K562 (cell line): ENCODE results near the gene RHBG. TPM values are rescaled to one million over a fixed set of nuclear protein-coding genes. Genes with fewer than 3 reads are reported as not detected.
A peak's percentile ranks its signal among the peaks of the same experiment; 100 is the strongest.

ENCODE experiments used
- CAMTA2 ChIP-seq: fragments of 250-450 bp; sonication (Bioruptor Pico); conservative IDR thresholded peaks from 2 replicates; pipeline ENCODE4 v1.5.1; 2022
- FOSL1 ChIP-seq: fragments of 200-800 bp; sonication (Bioruptor generic); conservative IDR thresholded peaks from 2 replicates; pipeline ENCODE4 v1.6.1; 2016; ENCODE audit warnings: missing genetic modification characterization, missing compliant biosample characterization
- FUS ChIP-seq: fragments of 200-400 bp; formaldehyde crosslinking; optimal IDR thresholded peaks from 2 replicates; pipeline ENCODE3; 2017; ENCODE audit warnings: low read depth, low read length
- HLTF ChIP-seq: fragments of 450-650 bp; IDR thresholded peaks from 2 replicates; pipeline ENCODE4 v1.6.1; 2016
- IFI16 ChIP-seq: fragments of 250-450 bp; sonication (Bioruptor Pico); IDR thresholded peaks from 2 replicates; pipeline ENCODE4 v2.1.2; 2022; ENCODE audit warnings: mild to moderate bottlenecking, inconsistent platforms
- LARP7 ChIP-seq: fragments of 450-650 bp; IDR thresholded peaks from 2 replicates; pipeline ENCODE4 v1.6.1; 2016
- MYC ChIP-seq, 2 experiments: fragments of 250-450 bp in 1 of 2; sonication (Bioruptor Pico) in 1 of 2; IDR thresholded peaks; 2 replicates each; pipeline versions ENCODE4 v1.5.1 to v1.6.1; 2012 to 2021; ENCODE audit warnings: low read depth in 2 of 2, borderline replicate concordance in 1 of 2, improper control_type of control experiment in 1 of 2, low read length in 1 of 2, mild to moderate bottlenecking in 1 of 2, moderate library complexity in 1 of 2
- MYNN ChIP-seq, 2 experiments: sonication (generic); formaldehyde crosslinking in 1 of 2; IDR thresholded peaks; 2 replicates each; pipeline versions ENCODE4 v1.5.0 to v1.6.1; 2016 to 2020; ENCODE audit warnings: antibody characterized with exemption in 1 of 2, missing genetic modification reagents in 1 of 2
- NCOA2 ChIP-seq, 2 experiments: fragments of 450-650 bp; IDR thresholded peaks; 2 replicates each; pipeline ENCODE4 v1.6.1; 2018; ENCODE audit warnings: mild to moderate bottlenecking in 2 of 2, moderate library complexity in 1 of 2; ENCODE audit not compliant: partially characterized antibody in 2 of 2
- NUFIP1 ChIP-seq: fragments of 450-650 bp; IDR thresholded peaks from 2 replicates; pipeline ENCODE4 v1.6.1; 2018; ENCODE audit not compliant: partially characterized antibody
- PYGO2 ChIP-seq: fragments of 450-650 bp; IDR thresholded peaks from 2 replicates; pipeline ENCODE4 v1.6.1; 2016; ENCODE audit warnings: mild to moderate bottlenecking, missing genetic modification characterization, moderate library complexity, missing compliant biosample characterization
- RBM25 ChIP-seq: fragments of 200-400 bp; formaldehyde crosslinking; IDR thresholded peaks from 2 replicates; pipeline ENCODE4 v1.6.1; 2018; ENCODE audit warnings: low read length, low read depth, moderate library complexity; ENCODE audit not compliant: severe bottlenecking
- SREBF2 ChIP-seq: sonication (generic); formaldehyde crosslinking; IDR thresholded peaks from 2 replicates; pipeline ENCODE4 v1.4.0; 2020; ENCODE audit warnings: mild to moderate bottlenecking, missing genetic modification reagents
- TARDBP ChIP-seq: fragments of 450-650 bp; IDR thresholded peaks from 2 replicates; pipeline ENCODE4 v1.6.1; 2016
- THRA ChIP-seq: fragments of 450-650 bp; IDR thresholded peaks from 2 replicates; pipeline ENCODE4 v1.6.1; 2017; ENCODE audit warnings: mild to moderate bottlenecking, moderate library complexity
- USF1 ChIP-seq: sonication (generic); formaldehyde crosslinking; IDR thresholded peaks from 2 replicates; pipeline ENCODE4 v1.9.0; 2022; ENCODE audit warnings: mild to moderate bottlenecking, missing genetic modification reagents
- ZBTB8A ChIP-seq: fragments of 450-650 bp; IDR thresholded peaks from 2 replicates; pipeline ENCODE4 v1.6.1; 2018; ENCODE audit warnings: mild to moderate bottlenecking, moderate library complexity; ENCODE audit not compliant: partially characterized antibody
- ZC3H11A ChIP-seq: IDR thresholded peaks from 2 replicates; pipeline ENCODE4 v1.6.1; 2012; ENCODE audit warnings: low read depth, low read length, improper control_type of control experiment
- ZC3H4 ChIP-seq: sonication (generic); formaldehyde crosslinking; IDR thresholded peaks from 2 replicates; pipeline ENCODE4 v1.9.0; 2021; ENCODE audit warnings: missing genetic modification reagents, borderline replicate concordance
- ZFPM2 ChIP-seq: fragments of 250-450 bp; sonication (Bioruptor Pico); IDR thresholded peaks from 2 replicates; pipeline ENCODE4 v1.5.1; 2022; ENCODE audit warnings: mild to moderate bottlenecking
- ZNF263 ChIP-seq: sonication (generic); formaldehyde crosslinking; IDR thresholded peaks from 2 replicates; pipeline ENCODE4 v1.8.0; 2022; ENCODE audit warnings: mild to moderate bottlenecking, missing genetic modification reagents, borderline replicate concordance
- polyA plus RNA-seq, 8 experiments: library from polyadenylated mRNA; depleted of rRNA in 4 of 8; stranded (reverse) in 5 of 8; unstranded in 3 of 8; fragments of >200 nt; fragmentation: Nextera tagmentation in 2 of 8; fragmentation: Illumina TruSeq in 1 of 8; extraction: Ambion mirVana in 2 of 8; extraction: Trizol in 1 of 8; gene quantifications; 2 replicates each; pipeline versions ENCODE4 v1.2.1 to v1.2.3, GENCODE V29; 2011 to 2014; ENCODE audit warnings: inconsistent platforms in 1 of 8, missing spikeins in 1 of 8
- total RNA-seq, 7 experiments: library from RNA; depleted of rRNA in 6 of 7; stranded (reverse); fragments of >200 nt in 6 of 7; fragmentation: Illumina TruSeq in 2 of 7; extraction: Trizol in 2 of 7; gene quantifications; 2 replicates each; pipeline versions ENCODE4 v1.2.1 to v1.2.3, GENCODE V29; 2011 to 2021; ENCODE audit warnings: low replicate concordance in 1 of 7
- TF ChIP-seq, protein P1 (sequence below): fragments of 450-650 bp; IDR thresholded peaks from 2 replicates; pipeline ENCODE4 v1.6.1; 2014; ENCODE audit warnings: low read depth, mild to moderate bottlenecking, moderate library complexity, borderline replicate concordance
- TF ChIP-seq, protein P2 (sequence below): sonication (generic); formaldehyde crosslinking; IDR thresholded peaks from 2 replicates; pipeline ENCODE4 v1.8.1; 2023; ENCODE audit warnings: mild to moderate bottlenecking, missing genetic modification reagents

The RHBG gene
- total and polyA plus RNA-seq, 9 of the 15 experiments (the other 6 are each of a cell fraction or from before 2014, with no cell fraction given): not detected

- no peak for TF ChIP-seq THRA
- TF ChIP-seq NUFIP1: no peak
- TF ChIP-seq TARDBP: no peak
- TF ChIP-seq USF1 (CRISPR knock-in tag): no peak
- peak; percentile 91 for TF ChIP-seq ZNF263 (CRISPR knock-in tag)
- TF ChIP-seq HLTF: no peak
- no peak for TF ChIP-seq SREBF2 (CRISPR knock-in tag)
- no peak for TF ChIP-seq NCOA2 (IDR thresholded peaks at IDR 0.05; ENCODE audit: partially characterized antibody in 2 of 2)
- TF ChIP-seq, protein P1, sequence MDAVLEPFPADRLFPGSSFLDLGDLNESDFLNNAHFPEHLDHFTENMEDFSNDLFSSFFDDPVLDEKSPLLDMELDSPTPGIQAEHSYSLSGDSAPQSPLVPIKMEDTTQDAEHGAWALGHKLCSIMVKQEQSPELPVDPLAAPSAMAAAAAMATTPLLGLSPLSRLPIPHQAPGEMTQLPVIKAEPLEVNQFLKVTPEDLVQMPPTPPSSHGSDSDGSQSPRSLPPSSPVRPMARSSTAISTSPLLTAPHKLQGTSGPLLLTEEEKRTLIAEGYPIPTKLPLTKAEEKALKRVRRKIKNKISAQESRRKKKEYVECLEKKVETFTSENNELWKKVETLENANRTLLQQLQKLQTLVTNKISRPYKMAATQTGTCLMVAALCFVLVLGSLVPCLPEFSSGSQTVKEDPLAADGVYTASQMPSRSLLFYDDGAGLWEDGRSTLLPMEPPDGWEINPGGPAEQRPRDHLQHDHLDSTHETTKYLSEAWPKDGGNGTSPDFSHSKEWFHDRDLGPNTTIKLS: no peak
- TF ChIP-seq RBM25: no peak
- no peak for TF ChIP-seq MYC (IDR thresholded peaks at IDR 0.05; ENCODE audit: low read depth, low read length)
- no peak for TF ChIP-seq MYC (CRISPR knock-in tag; IDR thresholded peaks at IDR 0.05; ENCODE audit: borderline replicate concordance, low read depth)
- no peak for TF ChIP-seq ZC3H11A
- no peak for TF ChIP-seq CAMTA2 (CRISPR knock-in tag)
- TF ChIP-seq FOSL1: 0 out of 2 replicates have a peak, but pooled peaks have one; percentile 34
- TF ChIP-seq LARP7: no peak
- TF ChIP-seq FUS: no peak
- TF ChIP-seq ZFPM2 (CRISPR knock-in tag): no peak
- peak; percentile 85; the same call in 1 of the 2 replicates for TF ChIP-seq ZC3H4 (CRISPR knock-in tag)
- TF ChIP-seq PYGO2: no peak
- TF ChIP-seq IFI16 (CRISPR knock-in tag): no peak
- TF ChIP-seq, protein P2, sequence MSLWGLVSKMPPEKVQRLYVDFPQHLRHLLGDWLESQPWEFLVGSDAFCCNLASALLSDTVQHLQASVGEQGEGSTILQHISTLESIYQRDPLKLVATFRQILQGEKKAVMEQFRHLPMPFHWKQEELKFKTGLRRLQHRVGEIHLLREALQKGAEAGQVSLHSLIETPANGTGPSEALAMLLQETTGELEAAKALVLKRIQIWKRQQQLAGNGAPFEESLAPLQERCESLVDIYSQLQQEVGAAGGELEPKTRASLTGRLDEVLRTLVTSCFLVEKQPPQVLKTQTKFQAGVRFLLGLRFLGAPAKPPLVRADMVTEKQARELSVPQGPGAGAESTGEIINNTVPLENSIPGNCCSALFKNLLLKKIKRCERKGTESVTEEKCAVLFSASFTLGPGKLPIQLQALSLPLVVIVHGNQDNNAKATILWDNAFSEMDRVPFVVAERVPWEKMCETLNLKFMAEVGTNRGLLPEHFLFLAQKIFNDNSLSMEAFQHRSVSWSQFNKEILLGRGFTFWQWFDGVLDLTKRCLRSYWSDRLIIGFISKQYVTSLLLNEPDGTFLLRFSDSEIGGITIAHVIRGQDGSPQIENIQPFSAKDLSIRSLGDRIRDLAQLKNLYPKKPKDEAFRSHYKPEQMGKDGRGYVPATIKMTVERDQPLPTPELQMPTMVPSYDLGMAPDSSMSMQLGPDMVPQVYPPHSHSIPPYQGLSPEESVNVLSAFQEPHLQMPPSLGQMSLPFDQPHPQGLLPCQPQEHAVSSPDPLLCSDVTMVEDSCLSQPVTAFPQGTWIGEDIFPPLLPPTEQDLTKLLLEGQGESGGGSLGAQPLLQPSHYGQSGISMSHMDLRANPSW: peak; percentile 44; the same call in 1 of the 2 replicates
- TF ChIP-seq ZBTB8A: no peak
- TF ChIP-seq MYNN (IDR thresholded peaks at IDR 0.05): no peak
- no peak for TF ChIP-seq MYNN (CRISPR knock-in tag; IDR thresholded peaks at IDR 0.05)
These were observed 52.3 kb downstream of the RHBG start (continued) for GRCh38 chr1:156421062-156421938.
